HG03139 (cell line): ENCODE results near the gene SLC9A4.

ENCODE experiments used
- ATAC-seq: cut with Tn5 transposase; IDR thresholded peaks from one replicate; pipeline ENCODE4 v1.9.1; 2021; ENCODE audit not compliant: unreplicated experiment

SLC9A4 gene

DNA sequence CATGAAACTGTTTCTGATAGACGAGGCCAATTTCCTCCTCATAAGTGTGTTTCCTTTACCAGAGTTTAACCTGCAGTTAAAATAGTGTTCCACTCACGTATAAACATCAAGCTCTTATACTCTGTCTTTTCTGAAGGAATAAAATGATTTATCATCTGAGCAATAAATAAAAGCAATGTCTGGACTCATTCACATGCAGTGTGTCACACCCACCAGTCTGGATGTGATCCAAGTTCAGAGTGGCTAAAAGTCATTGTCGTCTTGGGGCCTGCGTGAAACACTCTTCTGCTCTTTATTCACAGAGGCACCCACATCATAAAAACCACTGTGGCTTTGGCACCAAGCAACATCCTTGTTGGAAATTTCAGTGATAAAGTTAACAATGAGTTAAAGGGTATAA is 19.5 kb upstream of the SLC9A4 start:
- no peak for ATAC-seq

GRCh38 chr2:102455061-102455670 is 17.9 kb upstream of the SLC9A4 start:
- no peak for ATAC-seq

DNA sequence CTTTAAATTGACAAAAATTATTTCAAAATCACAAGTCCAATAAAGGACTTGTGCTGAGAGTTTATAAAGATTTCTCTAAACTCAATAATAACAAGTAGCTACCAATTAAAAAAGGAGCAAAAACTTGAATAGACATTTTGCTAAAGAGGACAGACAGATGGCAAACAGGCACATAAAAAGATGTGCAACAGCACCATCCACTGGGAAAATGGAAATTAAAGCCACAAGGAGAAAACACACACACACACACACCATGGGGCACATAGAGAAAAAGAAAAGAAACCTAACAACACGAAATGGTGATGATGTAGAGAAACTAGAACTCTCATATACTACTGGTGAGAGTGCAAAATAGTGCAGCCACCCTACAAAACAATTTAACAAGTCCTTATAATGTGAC is 12.6 kb upstream of the SLC9A4 start:
- ATAC-seq: no peak

- no peak for ATAC-seq
These were observed 11.8 kb upstream of the SLC9A4 start for GRCh38 chr2:102461188-102461587.

GRCh38 chr2:102463160-102463559 is 9.9 kb upstream of the SLC9A4 start:
- no peak for ATAC-seq

DNA sequence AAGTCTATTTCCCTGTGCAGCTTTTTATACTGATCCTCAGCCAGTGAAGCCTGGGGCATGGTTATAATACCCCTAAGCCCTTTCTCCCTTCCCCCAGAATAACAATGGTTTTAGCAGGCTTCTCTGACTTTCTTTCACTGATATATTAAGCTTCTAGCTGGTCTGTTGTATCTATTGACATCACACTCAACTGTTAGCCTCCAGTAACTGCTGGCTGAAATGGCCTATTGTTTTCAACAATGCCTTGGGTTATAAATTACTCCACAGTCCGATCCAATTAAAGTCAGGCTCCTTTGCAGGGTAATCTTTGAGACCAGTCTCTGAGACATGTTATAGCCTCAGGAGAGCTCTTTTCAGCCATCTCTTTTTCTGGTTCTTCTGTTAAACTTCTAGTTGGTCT is 2.9 kb upstream of the SLC9A4 start:
- ATAC-seq: no peak

- ATAC-seq: no peak
These were observed 605 bp downstream of the SLC9A4 start for GRCh38 chr2:102473631-102474030.

GRCh38 chr2:102474785-102475184 is 1.8 kb downstream of the SLC9A4 start:
- no peak for ATAC-seq

GRCh38 chr2:102478686-102479470 is 5.9 kb downstream of the SLC9A4 start:
- ATAC-seq: no peak

GRCh38 chr2:102480285-102481195 is 7.5 kb downstream of the SLC9A4 start:
- ATAC-seq: no peak

GRCh38 chr2:102481931-102482330 is 8.9 kb downstream of the SLC9A4 start:
- ATAC-seq: no peak

DNA sequence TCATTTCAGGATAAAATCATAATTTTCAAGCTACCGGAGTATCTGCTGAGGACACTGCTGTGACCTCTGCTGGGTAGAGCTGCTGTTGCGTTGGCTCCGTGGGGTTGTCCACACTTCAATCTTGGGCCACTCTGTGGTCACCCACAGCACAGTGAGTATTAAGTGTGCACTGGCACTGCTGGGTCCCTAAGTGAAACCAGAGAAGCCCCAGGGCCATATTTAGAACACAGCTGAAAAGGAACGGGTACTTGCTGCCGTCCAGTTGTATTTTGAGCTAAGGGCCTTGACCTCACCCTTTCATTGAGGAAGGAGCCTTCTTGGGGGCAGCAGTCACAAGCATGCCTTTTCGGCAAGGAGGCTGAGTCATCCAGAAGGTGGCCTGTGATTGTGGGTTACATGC is 10.1 kb downstream of the SLC9A4 start:
- no peak for ATAC-seq

GRCh38 chr2:102484310-102485061 is 11.5 kb downstream of the SLC9A4 start:
- no peak for ATAC-seq

GRCh38 chr2:102485147-102485785 is 12.2 kb downstream of the SLC9A4 start:
- ATAC-seq: no peak

DNA sequence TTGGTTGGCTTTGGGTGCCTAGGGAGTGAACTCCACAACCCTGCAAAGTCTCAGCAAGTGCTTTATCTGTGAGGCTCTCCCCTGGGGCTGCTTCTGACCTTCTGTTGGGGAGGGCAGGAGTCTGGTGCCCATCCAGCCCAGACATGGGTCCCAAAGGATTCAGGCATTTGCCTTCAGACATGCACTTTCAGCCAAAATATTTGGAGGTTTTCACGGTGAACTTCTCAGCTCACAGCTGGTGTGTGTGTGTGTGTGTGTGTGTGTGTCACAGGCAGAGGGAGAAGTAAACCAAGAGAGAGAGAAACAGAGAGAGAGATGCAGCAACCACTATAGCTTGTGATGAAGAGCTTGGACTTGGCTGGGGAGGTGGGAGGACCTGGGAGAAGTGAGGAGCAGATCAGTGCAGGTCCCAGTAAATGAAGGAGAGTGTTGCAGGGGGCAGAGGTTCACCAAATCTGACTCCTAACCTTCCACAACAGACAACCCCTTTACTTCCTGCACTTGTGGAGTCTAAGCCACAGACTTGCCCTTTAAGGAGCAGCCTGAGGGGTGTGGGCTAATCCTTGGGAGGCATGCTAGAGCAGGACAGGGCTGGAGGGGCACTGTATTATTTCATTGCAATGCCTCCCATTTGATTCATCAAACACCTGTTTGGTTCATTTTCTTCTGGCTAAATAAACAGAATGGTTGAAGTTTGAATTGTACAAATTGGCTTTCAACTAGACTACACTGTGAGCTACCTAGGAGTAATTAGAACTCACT is 14.1 kb downstream of the SLC9A4 start:
- ATAC-seq: no peak

GRCh38 chr2:102487761-102488462 is 14.9 kb downstream of the SLC9A4 start:
- no peak for ATAC-seq

DNA sequence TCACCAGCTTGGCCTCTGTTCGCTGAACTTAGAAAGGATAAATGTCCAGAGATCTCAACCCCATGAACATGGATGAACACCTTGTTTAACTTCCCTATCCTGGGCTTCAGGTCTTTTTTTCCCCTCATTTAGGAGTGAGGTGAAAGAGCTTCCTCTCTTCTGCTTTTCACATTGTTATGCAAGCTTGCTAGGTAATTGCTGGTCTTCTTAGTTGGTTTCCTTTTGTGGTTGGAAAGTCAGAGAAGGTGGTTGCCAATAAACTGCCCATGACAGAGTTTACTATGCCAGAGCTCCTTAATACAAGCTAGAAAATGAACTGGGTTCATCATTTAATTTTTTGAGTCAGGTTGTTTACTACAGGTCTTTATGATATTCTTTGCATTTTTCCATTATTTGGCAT is 16.6 kb downstream of the SLC9A4 start:
- no peak for ATAC-seq

GRCh38 chr2:102492006-102492405 is 19.0 kb downstream of the SLC9A4 start:
- no peak for ATAC-seq

GRCh38 chr2:102494570-102494969 is 21.5 kb downstream of the SLC9A4 start:
- no peak for ATAC-seq
